Measurements from ENCODE around the gene CNGA4. TPM values are rescaled to one million over a fixed set of nuclear protein-coding genes. Genes with fewer than 3 reads are reported as not detected.
"Not testable (repeated sequence)": the region's sequence is repeated elsewhere in the genome, so short reads cannot be mapped to it uniquely, and the experiment has no call there.

CNGA4 gene
- total RNA-seq, 2 experiments from 2014 or later = 0.16 to 0.29 TPM

DNA sequence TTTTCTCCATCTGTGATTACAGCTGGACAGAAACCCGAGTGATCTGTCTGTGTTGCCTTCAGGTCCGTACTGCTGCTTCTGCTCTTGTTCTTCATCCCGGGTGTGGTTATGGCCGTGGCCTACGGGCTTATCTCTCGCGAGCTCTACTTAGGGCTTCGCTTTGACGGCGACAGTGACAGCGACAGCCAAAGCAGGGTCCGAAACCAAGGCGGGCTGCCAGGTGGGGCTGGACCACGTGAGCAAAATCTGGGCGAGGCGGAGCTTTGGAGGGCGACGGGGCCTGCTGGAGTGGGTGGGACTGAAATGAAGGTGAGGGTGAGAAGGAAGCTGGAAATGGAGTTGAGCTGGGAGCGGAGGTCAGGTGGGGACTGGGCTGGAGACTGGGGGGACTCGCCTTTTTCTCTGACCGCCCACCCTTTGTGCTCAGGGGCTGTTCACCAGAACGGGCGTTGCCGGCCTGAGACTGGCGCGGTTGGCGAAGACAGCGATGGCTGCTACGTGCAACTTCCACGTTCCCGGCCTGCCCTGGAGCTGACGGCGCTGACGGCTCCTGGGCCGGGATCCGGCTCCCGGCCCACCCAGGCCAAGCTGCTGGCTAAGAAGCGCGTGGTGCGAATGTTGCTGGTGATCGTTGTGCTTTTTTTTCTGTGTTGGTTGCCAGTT is 31.8 kb downstream of the CNGA4 start:
- H3K36me3 Mint-ChIP-seq (ENCODE audit: low read depth) = no peaks in the 10 kb centered on the region
- DNase-seq (no peak), ATAC-seq (no peak)
- no peaks in the 10 kb centered on the region for H3K9me3 Mint-ChIP-seq (ENCODE audit: insufficient read depth)
- peaks cover 3% of the 10 kb centered on the region for H3K4me1 Mint-ChIP-seq (ENCODE audit: low read depth)
- peaks cover 22% of the 10 kb centered on the region for H3K27me3 Mint-ChIP-seq (ENCODE audit: low read depth)
- no peak overlapping the region for H3K4me3 Mint-ChIP-seq
- CTCF ChIA-PET = no interaction called here
- POLR2A ChIA-PET = no interaction called here
- no peak overlapping the region for H3K27ac Mint-ChIP-seq

DNA sequence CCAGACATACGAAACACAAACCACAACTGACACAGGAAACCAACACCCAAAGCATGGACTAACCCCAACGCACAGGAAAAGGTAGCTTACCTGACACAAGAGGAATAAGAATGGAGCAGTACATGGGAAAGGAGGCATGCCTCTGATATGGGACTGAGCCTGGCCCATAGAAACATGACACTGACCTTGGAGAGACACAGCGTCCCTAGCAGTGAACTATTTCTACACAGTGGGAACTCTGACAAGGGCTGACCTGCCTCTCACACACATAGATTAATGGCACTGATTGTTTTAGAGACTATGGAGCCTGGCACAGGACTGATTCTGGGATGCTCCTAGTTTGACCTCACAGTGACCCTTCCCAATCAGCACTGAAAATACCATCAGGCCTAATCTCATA is 32.7 kb downstream of the CNGA4 start:
- Mint-ChIP-seq H3K27me3 (ENCODE audit: low read depth) (peaks cover 20% of the 10 kb centered on the region), H3K27ac (no peak overlapping the region), H3K4me1 (ENCODE audit: low read depth) (peaks cover 3% of the 10 kb centered on the region), H3K4me3 (no peak overlapping the region), H3K9me3 (ENCODE audit: insufficient read depth) (no peaks in the 10 kb centered on the region), H3K36me3 (ENCODE audit: low read depth) (no peaks in the 10 kb centered on the region)
- ChIA-PET CTCF (no interaction called here), POLR2A (interaction anchor here (0.9 kb wide), 1 partner anchor 48 kb away, joined by 3 read pairs; the partner anchor contains the start of gene CAVIN3)
- ATAC-seq (no peak), DNase-seq (no peak)

DNA sequence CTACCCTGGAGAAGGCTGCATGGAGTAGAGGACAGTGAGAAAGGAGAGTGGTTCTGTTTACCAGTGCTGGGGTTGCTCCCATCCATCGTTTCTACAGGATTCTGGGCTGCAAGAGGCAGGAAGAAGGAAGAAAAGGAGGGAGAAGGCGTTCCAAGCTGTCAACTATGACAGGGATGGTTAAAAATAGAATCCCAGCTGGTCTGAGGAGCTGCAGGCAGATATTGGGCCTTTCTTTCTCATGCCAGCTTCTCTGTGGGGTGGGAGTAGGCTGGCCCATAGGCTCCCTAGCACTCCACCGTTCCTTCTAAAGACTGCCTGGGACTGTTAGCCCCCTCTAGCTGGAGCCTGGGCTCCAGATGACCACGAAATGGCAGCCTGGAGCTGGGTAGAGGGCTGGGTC is 34.3 kb downstream of the CNGA4 start:
- no peak overlapping the region for H3K27ac Mint-ChIP-seq
- no peak for DNase-seq
- H3K4me3 Mint-ChIP-seq = no peak overlapping the region
- no peaks in the 10 kb centered on the region for H3K9me3 Mint-ChIP-seq (ENCODE audit: insufficient read depth)
- peaks cover 31% of the 10 kb centered on the region for H3K27me3 Mint-ChIP-seq (ENCODE audit: low read depth)
- ChIA-PET POLR2A (no interaction called here), CTCF (interaction anchor here (1.3 kb wide), 1 partner anchor 90 kb away, joined by 6 read pairs; no protein-coding TSS in a partner anchor)
- no peaks in the 10 kb centered on the region for H3K36me3 Mint-ChIP-seq (ENCODE audit: low read depth)
- peaks cover 3% of the 10 kb centered on the region for H3K4me1 Mint-ChIP-seq (ENCODE audit: low read depth)
- no peak for ATAC-seq

DNA sequence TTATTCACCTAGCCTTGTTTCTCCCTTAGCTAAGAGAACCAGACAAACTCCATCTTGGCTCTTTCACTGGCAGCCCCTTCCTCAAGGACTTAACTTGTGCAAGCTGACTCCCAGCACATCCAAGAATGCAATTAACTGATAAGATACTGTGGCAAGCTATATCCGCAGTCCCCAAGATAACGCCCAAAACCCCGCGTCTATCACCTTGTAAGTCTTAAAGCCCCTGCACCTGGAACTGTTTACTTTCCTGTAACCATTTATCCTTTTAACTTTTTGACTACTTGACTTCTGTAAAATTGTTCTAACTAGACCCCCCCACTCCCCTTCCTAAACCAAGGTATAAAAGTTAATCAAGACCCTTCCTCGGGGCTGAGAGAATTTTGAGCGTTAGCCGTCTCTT is 41.9 kb downstream of the CNGA4 start:
- H3K27ac Mint-ChIP-seq; ATAC-seq; CTCF ChIA-PET; H3K9me3 Mint-ChIP-seq (ENCODE audit: insufficient read depth); H3K4me3 Mint-ChIP-seq; POLR2A ChIA-PET; H3K4me1 Mint-ChIP-seq (ENCODE audit: low read depth); DNase-seq; H3K36me3 Mint-ChIP-seq (ENCODE audit: low read depth): not testable (repeated sequence)
- peaks cover 43% of the 10 kb centered on the region for H3K27me3 Mint-ChIP-seq (ENCODE audit: low read depth)

DNA sequence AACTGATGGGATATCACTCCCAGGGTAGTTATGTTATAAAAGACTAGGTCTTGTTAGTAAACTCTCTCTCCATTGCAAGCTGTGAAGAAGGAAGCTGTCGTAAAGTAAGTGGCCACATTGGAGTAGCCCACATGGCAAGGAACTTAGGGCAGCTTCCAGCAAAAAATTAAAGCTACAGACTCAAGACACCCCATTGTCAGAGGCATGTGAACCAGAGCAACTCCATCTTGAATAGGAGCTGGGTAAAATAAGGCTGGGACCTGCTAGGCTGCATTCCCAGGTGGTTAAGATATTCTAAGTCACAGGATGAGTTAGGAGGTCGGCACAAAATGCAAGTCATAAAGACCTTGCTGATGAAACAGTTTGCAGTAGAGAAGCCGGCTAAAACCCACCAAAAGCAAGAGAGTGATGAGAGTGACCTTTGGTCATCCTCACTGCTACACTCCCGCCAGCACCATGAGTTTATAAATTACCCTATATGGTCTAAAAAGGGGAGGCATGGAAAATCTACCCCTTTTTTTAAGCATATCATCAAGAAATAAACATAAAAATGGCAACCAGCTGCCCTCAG is 44.6 kb downstream of the CNGA4 start:
- CTCF ChIA-PET = no interaction called here
- H3K36me3 Mint-ChIP-seq (ENCODE audit: low read depth) = no peaks in the 10 kb centered on the region
- no peaks in the 10 kb centered on the region for H3K9me3 Mint-ChIP-seq (ENCODE audit: insufficient read depth)
- ATAC-seq = no peak
- POLR2A ChIA-PET = no interaction called here
- peaks cover 38% of the 10 kb centered on the region for H3K27me3 Mint-ChIP-seq (ENCODE audit: low read depth)
- no peak overlapping the region for H3K27ac Mint-ChIP-seq
- no peaks in the 10 kb centered on the region for H3K4me1 Mint-ChIP-seq (ENCODE audit: low read depth)
- no peak overlapping the region for H3K4me3 Mint-ChIP-seq
- DNase-seq = no peak

DNA sequence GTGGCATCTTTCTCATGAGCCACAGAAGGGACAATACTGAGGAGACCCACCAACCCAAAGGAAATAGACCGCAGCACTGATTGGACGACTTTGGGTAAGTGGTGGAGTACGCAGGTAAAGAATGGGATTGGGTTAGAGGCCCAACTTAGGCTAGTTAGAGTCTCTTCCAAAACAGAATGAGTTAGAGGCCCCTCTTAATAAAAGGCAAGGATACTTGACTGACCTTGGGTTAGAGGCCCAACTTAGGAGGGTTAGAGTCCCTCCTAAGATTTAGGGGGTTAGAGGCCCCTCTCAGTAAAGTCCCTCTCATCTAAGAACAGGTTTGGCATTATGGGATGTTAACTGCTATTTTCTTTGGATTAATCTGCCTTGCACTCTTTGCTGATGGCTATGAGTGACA is 45.4 kb downstream of the CNGA4 start:
- Mint-ChIP-seq H3K27me3 (ENCODE audit: low read depth) (peaks cover 36% of the 10 kb centered on the region), H3K4me1 (ENCODE audit: low read depth) (no peaks in the 10 kb centered on the region), H3K4me3 (no peak overlapping the region), H3K36me3 (ENCODE audit: low read depth) (no peaks in the 10 kb centered on the region), H3K9me3 (ENCODE audit: insufficient read depth) (no peaks in the 10 kb centered on the region), H3K27ac (no peak overlapping the region)
- ChIA-PET CTCF (no interaction called here), POLR2A (no interaction called here)
- DNase-seq (no peak), ATAC-seq (no peak)

DNA sequence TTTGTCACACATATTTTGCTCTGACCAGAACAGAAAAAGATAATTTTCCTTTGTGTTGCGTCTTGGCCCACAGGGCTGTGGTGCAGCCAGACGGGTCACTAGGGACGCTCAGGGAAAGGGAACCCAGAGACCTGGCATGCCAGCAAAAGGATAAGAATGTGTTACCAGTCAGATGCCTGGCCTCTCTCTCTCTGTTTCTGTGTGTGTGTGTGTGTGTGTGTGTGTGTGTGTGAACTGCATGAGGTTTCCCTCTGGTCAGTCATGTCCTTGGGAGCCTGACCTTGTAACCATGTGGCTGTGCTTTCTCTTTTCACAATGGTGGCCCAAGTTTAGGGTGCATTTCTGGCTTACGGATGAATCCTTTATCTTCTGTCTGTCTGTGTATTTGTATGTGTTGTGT is 46.1 kb downstream of the CNGA4 start:
- ChIA-PET CTCF (no interaction called here), POLR2A (no interaction called here)
- H3K9me3 Mint-ChIP-seq (ENCODE audit: insufficient read depth) = no peaks in the 10 kb centered on the region
- no peaks in the 10 kb centered on the region for H3K4me1 Mint-ChIP-seq (ENCODE audit: low read depth)
- H3K27me3 Mint-ChIP-seq (ENCODE audit: low read depth) = peaks cover 43% of the 10 kb centered on the region
- no peak overlapping the region for H3K27ac Mint-ChIP-seq
- ATAC-seq = no peak
- no peak for DNase-seq
- H3K4me3 Mint-ChIP-seq = no peak overlapping the region
- no peaks in the 10 kb centered on the region for H3K36me3 Mint-ChIP-seq (ENCODE audit: low read depth)

Other genes with a start within 250 kb of the CNGA4 start
- gene OR56A4, start 232.1 kb upstream of the CNGA4 start, total RNA-seq = not detected
- gene OR56A1, start 208.3 kb upstream of the CNGA4 start, total RNA-seq = not detected
- not detected for gene OR56B4, start 131.4 kb upstream of the CNGA4 start, total RNA-seq
- not detected for gene OR52B2, start 68.8 kb upstream of the CNGA4 start, total RNA-seq
- not detected for gene OR52W1, start 39.9 kb upstream of the CNGA4 start, total RNA-seq
- not detected for gene C11orf42, start 33.5 kb upstream of the CNGA4 start, total RNA-seq
- 10 to 100 TPM; 19.1 to 20.4 TPM for gene FHIP1B, start 4.5 kb upstream of the CNGA4 start, total RNA-seq
- not detected for gene CCKBR, start 20.7 kb downstream of the CNGA4 start, total RNA-seq
- gene CAVIN3, start 81.4 kb downstream of the CNGA4 start, total RNA-seq = 1 to 10 TPM; 1.0 to 1.2 TPM
- gene SMPD1, start 151.4 kb downstream of the CNGA4 start, total RNA-seq = 10 to 100 TPM; 35.5 to 37.1 TPM
- 10 to 100 TPM; 51.7 to 52.4 TPM for gene APBB1, start 180.0 kb downstream of the CNGA4 start, total RNA-seq
- gene HPX, start 201.9 kb downstream of the CNGA4 start, total RNA-seq = not detected
- 1 to 10 TPM; 5.7 to 7.5 TPM for gene TRIM3, start 234.9 kb downstream of the CNGA4 start, total RNA-seq
- 10 to 100 TPM; 38.6 to 39.8 TPM for gene ARFIP2, start 242.2 kb downstream of the CNGA4 start, total RNA-seq
- gene TIMM10B, start 242.4 kb downstream of the CNGA4 start, total RNA-seq = 10 to 100 TPM; 34.1 to 35.4 TPM

Measured in activated CD8-positive, alpha-beta T cell treated with anti-CD3 and anti-CD28 coated beads, Interleukin-2, amount 10 ng/mL, durations not matched to agents 7 days and 5 days (primary cell).